ENCODE measurements around the gene AGBL1.
A peak's percentile ranks its signal among the peaks of the same experiment; 100 is the strongest.

Gene AGBL1

GRCh38 chr15:86061581-86061980, 18.1 kb upstream of the AGBL1 start:
- no peak overlapping the region for H3K23ac ChIP-seq (ENCODE audit: low read depth, low read length, poor library complexity)
- no peak overlapping the region for H3K4me3 ChIP-seq (ENCODE audit: low read length in 2 of 2)
- no peak overlapping the region for H2BK12ac ChIP-seq (ENCODE audit: low read length)
- H3K18ac ChIP-seq (ENCODE audit: low read length), result peak overlapping the region; percentile 90
- no peak overlapping the region for H3K27ac ChIP-seq (replicated peaks; ENCODE audit: low read length)
- no peak overlapping the region for H3K4me2 ChIP-seq (ENCODE audit: insufficient read depth, low read length, poor library complexity, severe bottlenecking)
- DNase-seq (ENCODE audit: low spot score), result no peak
- no peak overlapping the region for H2BK120ac ChIP-seq (ENCODE audit: low read depth, low read length)
- H3K9me3 ChIP-seq (replicated peaks in 1 of 2; ENCODE audit: control insufficient read depth in 2 of 2, insufficient read depth in 1 of 2, low read depth in 1 of 2, low read length in 2 of 2), result no peaks in the 10 kb centered on the region
- H3K36me3 ChIP-seq (replicated peaks in 1 of 2; ENCODE audit: control insufficient read depth in 2 of 2, insufficient read depth in 2 of 2, low read length in 2 of 2), result no peaks in the 10 kb centered on the region
- no peak overlapping the region for H3K4ac ChIP-seq (ENCODE audit: low read length)
- no peak overlapping the region for H4K8ac ChIP-seq (ENCODE audit: low read depth, low read length)
- H2BK15ac ChIP-seq (ENCODE audit: low read length), result peak overlapping the region; percentile 30
- no peak overlapping the region for H3K9ac ChIP-seq (ENCODE audit: low read depth, low read length, poor library complexity)
- peaks cover 0 to 33% of the 10 kb centered on the region in 2 donors for H3K4me1 ChIP-seq (ENCODE audit: control insufficient read depth in 2 of 2, insufficient read depth in 1 of 2, low read depth in 1 of 2, low read length in 2 of 2)
- no peak overlapping the region for H2AFZ ChIP-seq (ENCODE audit: low read length)
- peak overlapping the region; percentile 55 for H2BK5ac ChIP-seq (ENCODE audit: low read length)
- peak overlapping the region; percentile 20 for H2AK5ac ChIP-seq (ENCODE audit: low read depth, low read length)
- no CpG with 5 or more reads among the region's 12 CpGs for WGBS, 2 donors (ENCODE audit: extremely low coverage in 2 of 2, insufficient read length in 2 of 2, insufficient replicate concordance in 1 of 2)
- no peaks in the 10 kb centered on the region for H3K79me1 ChIP-seq (ENCODE audit: low read depth, low read length)
- peak overlapping the region; percentile 11 for H4K91ac ChIP-seq (ENCODE audit: low read depth, low read length, poor library complexity)
- H3K14ac ChIP-seq (ENCODE audit: low read length), result peak overlapping the region; percentile 84
- H3K27me3 ChIP-seq (ENCODE audit: control insufficient read depth in 3 of 3, insufficient read depth in 3 of 3, low read depth in 1 of 3, low read length in 3 of 3), result no peaks in the 10 kb centered on the region

GRCh38 chr15:86062646-86063243, 16.9 kb upstream of the AGBL1 start:
- H2AFZ ChIP-seq (ENCODE audit: low read length), result no peak overlapping the region
- H2BK5ac ChIP-seq (ENCODE audit: low read length), result no peak overlapping the region
- H3K27me3 ChIP-seq (ENCODE audit: control insufficient read depth in 3 of 3, insufficient read depth in 3 of 3, low read depth in 1 of 3, low read length in 3 of 3), result no peaks in the 10 kb centered on the region
- peaks cover 0 to 33% of the 10 kb centered on the region in 2 donors for H3K4me1 ChIP-seq (ENCODE audit: control insufficient read depth in 2 of 2, insufficient read depth in 1 of 2, low read depth in 1 of 2, low read length in 2 of 2)
- no peak overlapping the region for H2AK5ac ChIP-seq (ENCODE audit: low read depth, low read length)
- H3K4me2 ChIP-seq (ENCODE audit: insufficient read depth, low read length, poor library complexity, severe bottlenecking), result no peak overlapping the region
- H3K9ac ChIP-seq (ENCODE audit: low read depth, low read length, poor library complexity), result no peak overlapping the region
- no peaks in the 10 kb centered on the region for H3K9me3 ChIP-seq (replicated peaks in 1 of 2; ENCODE audit: control insufficient read depth in 2 of 2, insufficient read depth in 1 of 2, low read depth in 1 of 2, low read length in 2 of 2)
- no peak overlapping the region for H4K91ac ChIP-seq (ENCODE audit: low read depth, low read length, poor library complexity)
- H3K14ac ChIP-seq (ENCODE audit: low read length), result no peak overlapping the region
- H3K4me3 ChIP-seq (ENCODE audit: low read length in 2 of 2), result no peak overlapping the region
- H2BK120ac ChIP-seq (ENCODE audit: low read depth, low read length), result no peak overlapping the region
- H2BK12ac ChIP-seq (ENCODE audit: low read length), result no peak overlapping the region
- peak overlapping the region; percentile 73 for H3K18ac ChIP-seq (ENCODE audit: low read length)
- no peaks in the 10 kb centered on the region for H3K79me1 ChIP-seq (ENCODE audit: low read depth, low read length)
- H4K8ac ChIP-seq (ENCODE audit: low read depth, low read length), result no peak overlapping the region
- H3K36me3 ChIP-seq (replicated peaks in 1 of 2; ENCODE audit: control insufficient read depth in 2 of 2, insufficient read depth in 2 of 2, low read length in 2 of 2), result no peaks in the 10 kb centered on the region
- WGBS, 2 donors (ENCODE audit: extremely low coverage in 2 of 2, insufficient read length in 2 of 2, insufficient replicate concordance in 1 of 2), result no CpG with 5 or more reads among the region's 10 CpGs
- peak overlapping the region; percentile 90 for H3K27ac ChIP-seq (replicated peaks; ENCODE audit: low read length)
- DNase-seq (ENCODE audit: low spot score), result no peak
- H2BK15ac ChIP-seq (ENCODE audit: low read length), result no peak overlapping the region
- no peak overlapping the region for H3K4ac ChIP-seq (ENCODE audit: low read length)
- H3K23ac ChIP-seq (ENCODE audit: low read depth, low read length, poor library complexity), result no peak overlapping the region

- H3K4ac ChIP-seq (ENCODE audit: low read length), result no peak overlapping the region
- H3K4me3 ChIP-seq (ENCODE audit: low read length in 2 of 2), result no peak overlapping the region
- H2BK120ac ChIP-seq (ENCODE audit: low read depth, low read length), result no peak overlapping the region
- no peaks in the 10 kb centered on the region for H3K27me3 ChIP-seq (ENCODE audit: control insufficient read depth in 3 of 3, insufficient read depth in 3 of 3, low read depth in 1 of 3, low read length in 3 of 3)
- no peak overlapping the region for H3K23ac ChIP-seq (ENCODE audit: low read depth, low read length, poor library complexity)
- H3K9ac ChIP-seq (ENCODE audit: low read depth, low read length, poor library complexity), result no peak overlapping the region
- H2BK5ac ChIP-seq (ENCODE audit: low read length), result no peak overlapping the region
- H3K4me1 ChIP-seq (ENCODE audit: control insufficient read depth in 2 of 2, insufficient read depth in 1 of 2, low read depth in 1 of 2, low read length in 2 of 2), result peaks cover 0 to 31% of the 10 kb centered on the region in 2 donors
- H3K79me1 ChIP-seq (ENCODE audit: low read depth, low read length), result no peaks in the 10 kb centered on the region
- WGBS, 2 donors (ENCODE audit: extremely low coverage in 2 of 2, insufficient read length in 2 of 2, insufficient replicate concordance in 1 of 2), result no CpG with 5 or more reads among the region's 13 CpGs
- no peak overlapping the region for H4K91ac ChIP-seq (ENCODE audit: low read depth, low read length, poor library complexity)
- no peak overlapping the region for H2AK5ac ChIP-seq (ENCODE audit: low read depth, low read length)
- H3K27ac ChIP-seq (replicated peaks; ENCODE audit: low read length), result peak overlapping the region; percentile 94
- H3K4me2 ChIP-seq (ENCODE audit: insufficient read depth, low read length, poor library complexity, severe bottlenecking), result peak overlapping the region; percentile 28
- no peak overlapping the region for H3K14ac ChIP-seq (ENCODE audit: low read length)
- no peak overlapping the region for H2BK12ac ChIP-seq (ENCODE audit: low read length)
- no peak overlapping the region for H2BK15ac ChIP-seq (ENCODE audit: low read length)
- peak; percentile 68 for DNase-seq (ENCODE audit: low spot score)
- H3K18ac ChIP-seq (ENCODE audit: low read length), result no peak overlapping the region
- H2AFZ ChIP-seq (ENCODE audit: low read length), result no peak overlapping the region
- no peaks in the 10 kb centered on the region for H3K9me3 ChIP-seq (replicated peaks in 1 of 2; ENCODE audit: control insufficient read depth in 2 of 2, insufficient read depth in 1 of 2, low read depth in 1 of 2, low read length in 2 of 2)
- H3K36me3 ChIP-seq (replicated peaks in 1 of 2; ENCODE audit: control insufficient read depth in 2 of 2, insufficient read depth in 2 of 2, low read length in 2 of 2), result no peaks in the 10 kb centered on the region
- H4K8ac ChIP-seq (ENCODE audit: low read depth, low read length), result no peak overlapping the region
Measured at GRCh38 chr15:86063356-86064095, 16.1 kb upstream of the AGBL1 start.

GRCh38 chr15:86064326-86064725, 15.3 kb upstream of the AGBL1 start:
- Histone ChIP-seq H3K14ac (ENCODE audit: low read length) (no peak overlapping the region), H3K27ac (replicated peaks; ENCODE audit: low read length) (peak overlapping the region; percentile 94), H3K4me3 (ENCODE audit: low read length in 2 of 2) (no peak overlapping the region), H3K4ac (ENCODE audit: low read length) (peak overlapping the region; percentile 4), H3K27me3 (ENCODE audit: control insufficient read depth in 3 of 3, insufficient read depth in 3 of 3, low read depth in 1 of 3, low read length in 3 of 3) (no peaks in the 10 kb centered on the region), H4K8ac (ENCODE audit: low read depth, low read length) (no peak overlapping the region), H3K9ac (ENCODE audit: low read depth, low read length, poor library complexity) (no peak overlapping the region), H2BK15ac (ENCODE audit: low read length) (peak overlapping the region; percentile 4), H2BK120ac (ENCODE audit: low read depth, low read length) (peak overlapping the region; percentile 13), H3K23ac (ENCODE audit: low read depth, low read length, poor library complexity) (no peak overlapping the region), H3K4me1 (ENCODE audit: control insufficient read depth in 2 of 2, insufficient read depth in 1 of 2, low read depth in 1 of 2, low read length in 2 of 2) (peaks cover 0 to 27% of the 10 kb centered on the region in 2 donors), H3K79me1 (ENCODE audit: low read depth, low read length) (no peaks in the 10 kb centered on the region), H2BK12ac (ENCODE audit: low read length) (peak overlapping the region; percentile 12), H4K91ac (ENCODE audit: low read depth, low read length, poor library complexity) (no peak overlapping the region), H3K18ac (ENCODE audit: low read length) (peak overlapping the region; percentile 95), H2BK5ac (ENCODE audit: low read length) (no peak overlapping the region), H3K4me2 (ENCODE audit: insufficient read depth, low read length, poor library complexity, severe bottlenecking) (no peak overlapping the region), H2AK5ac (ENCODE audit: low read depth, low read length) (peak overlapping the region; percentile 23), H3K36me3 (replicated peaks in 1 of 2; ENCODE audit: control insufficient read depth in 2 of 2, insufficient read depth in 2 of 2, low read length in 2 of 2) (no peaks in the 10 kb centered on the region), H2AFZ (ENCODE audit: low read length) (no peak overlapping the region), H3K9me3 (replicated peaks in 1 of 2; ENCODE audit: control insufficient read depth in 2 of 2, insufficient read depth in 1 of 2, low read depth in 1 of 2, low read length in 2 of 2) (no peaks in the 10 kb centered on the region)
- DNase-seq (ENCODE audit: low spot score), result no peak
- WGBS, 2 donors (ENCODE audit: extremely low coverage in 2 of 2, insufficient read length in 2 of 2, insufficient replicate concordance in 1 of 2), result no CpG with 5 or more reads among the region's 8 CpGs
